ENCODE measurements around the gene HDAC4.

The HDAC4 gene

GRCh38 chr2:239308661-239309397 lies 92.0 kb downstream of the HDAC4 start:
- DNase-seq (ENCODE audit: low read depth in 2 of 2) = no peak

DNA sequence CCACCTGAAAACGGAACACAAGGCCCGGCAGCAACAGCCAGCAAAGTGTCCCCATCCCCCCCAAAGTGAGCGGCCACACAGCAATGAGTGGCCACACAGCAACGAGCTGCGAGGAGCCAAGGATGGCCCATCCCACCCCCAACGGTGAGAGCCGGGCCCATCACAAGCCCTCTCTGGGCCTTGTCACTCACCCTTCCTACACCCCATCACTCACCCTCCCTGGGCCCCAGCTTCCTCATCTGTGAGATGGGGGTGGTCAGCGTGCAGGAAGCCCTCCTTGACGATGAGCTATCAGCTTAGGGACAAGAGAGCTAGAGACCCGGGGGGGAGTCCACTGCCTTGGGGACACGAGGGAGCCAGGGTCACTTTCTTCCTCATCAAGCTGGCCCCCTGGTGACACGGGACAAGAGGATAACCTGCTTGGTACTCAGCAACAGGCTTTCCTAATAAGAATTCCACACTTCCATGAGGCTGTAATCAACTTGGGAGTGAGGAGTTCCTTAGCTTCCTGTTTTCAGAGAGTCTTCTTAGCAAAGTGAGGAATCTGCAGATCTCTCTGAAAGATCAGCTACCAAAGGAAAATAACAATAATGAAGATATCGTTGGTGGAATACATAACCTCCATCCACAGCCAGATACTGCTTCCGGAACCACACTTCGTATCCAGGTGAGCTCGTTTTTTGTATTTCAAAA lies 92.8 kb downstream of the HDAC4 start:
- no peak for DNase-seq (ENCODE audit: low read depth in 2 of 2)

- no peak for DNase-seq (ENCODE audit: low read depth in 2 of 2)
These were observed 93.6 kb downstream of the HDAC4 start for GRCh38 chr2:239307221-239307569.

GRCh38 chr2:239306274-239307220 lies 94.3 kb downstream of the HDAC4 start:
- no peak for DNase-seq (ENCODE audit: low read depth in 2 of 2)

DNA sequence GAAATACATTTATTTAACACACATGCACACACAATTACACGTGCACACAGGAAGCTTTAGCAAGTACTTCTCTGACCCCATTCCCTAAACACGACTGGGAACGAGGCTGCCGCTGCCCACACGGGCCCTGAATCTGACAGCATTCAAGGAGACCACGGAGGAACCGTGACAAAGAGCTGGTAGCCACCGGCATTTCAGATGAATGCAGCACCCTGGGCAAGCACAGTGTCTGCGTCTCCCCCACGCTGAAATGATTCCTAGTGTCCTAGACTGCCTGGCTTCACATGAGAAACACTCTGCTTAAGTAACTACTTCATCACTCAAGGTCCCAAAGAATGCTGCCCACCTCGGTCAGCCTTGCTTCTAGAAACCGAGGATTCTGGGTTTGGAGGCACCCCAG lies 95.0 kb downstream of the HDAC4 start:
- no peak for DNase-seq (ENCODE audit: low read depth in 2 of 2)

- DNase-seq (ENCODE audit: low read depth in 2 of 2) = no peak
These were observed 95.6 kb downstream of the HDAC4 start for GRCh38 chr2:239305222-239305575.

DNA sequence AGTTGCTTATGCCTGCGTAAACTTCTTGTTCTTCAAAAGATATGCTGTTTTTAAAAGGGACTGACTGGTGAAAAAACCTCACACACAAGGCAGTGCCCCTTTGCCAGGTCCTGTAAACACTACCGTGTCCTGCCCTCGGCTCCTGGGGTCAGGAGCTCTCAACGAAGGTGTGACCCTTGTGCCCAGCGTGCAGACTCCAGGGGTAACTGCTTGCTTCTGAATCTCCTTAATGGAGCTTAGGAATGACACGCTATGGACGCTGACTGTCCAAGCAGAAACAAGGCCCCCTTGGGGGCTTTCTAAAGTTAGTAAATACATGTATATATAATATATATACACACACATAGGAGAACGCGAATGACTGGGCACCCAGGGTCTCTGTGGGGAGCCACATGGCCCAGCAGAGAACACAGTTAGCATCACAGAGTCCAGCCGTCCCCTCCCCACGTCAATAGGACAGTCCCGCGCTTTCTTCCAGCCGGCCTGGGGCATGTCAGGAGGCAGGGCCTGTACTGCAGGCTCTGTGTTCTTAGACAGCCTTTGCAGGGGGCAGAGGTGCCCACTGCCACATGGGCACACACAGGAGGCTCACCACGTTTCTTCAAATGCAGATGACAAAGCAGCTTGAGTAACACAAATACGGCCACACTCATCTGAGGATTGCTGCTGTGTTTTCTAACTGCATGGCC lies 96.1 kb downstream of the HDAC4 start:
- DNase-seq (ENCODE audit: low read depth in 2 of 2) = no peak

GRCh38 chr2:239303711-239304532 lies 96.9 kb downstream of the HDAC4 start:
- DNase-seq (ENCODE audit: low read depth in 2 of 2) = no peak

GRCh38 chr2:239302808-239303557 lies 97.8 kb downstream of the HDAC4 start:
- no peak for DNase-seq (ENCODE audit: low read depth in 2 of 2)

GRCh38 chr2:239302083-239302807 lies 98.6 kb downstream of the HDAC4 start:
- DNase-seq (ENCODE audit: low read depth in 2 of 2) = no peak

GRCh38 chr2:239300871-239301735 lies 99.7 kb downstream of the HDAC4 start:
- DNase-seq (ENCODE audit: low read depth in 2 of 2) = no peak

DNA sequence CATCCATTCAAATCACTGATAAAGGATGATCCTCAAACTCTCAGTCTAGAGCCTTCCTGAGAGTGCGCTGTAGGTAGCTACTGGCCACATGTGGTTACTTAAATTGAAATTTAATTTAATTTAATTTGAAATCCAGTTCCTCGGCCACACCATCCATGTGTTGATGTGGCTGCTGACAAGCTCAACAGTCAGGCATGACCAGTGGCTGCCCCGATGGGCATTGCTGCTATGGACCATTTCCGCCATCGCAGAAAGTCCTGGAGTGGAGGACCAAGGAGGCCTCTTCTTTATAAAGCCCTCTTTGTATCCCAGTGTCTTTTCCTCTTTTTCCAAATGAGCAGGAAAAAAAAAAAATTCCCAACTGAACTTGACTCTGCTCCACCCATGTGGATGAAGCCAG lies 100.6 kb downstream of the HDAC4 start:
- DNase-seq (ENCODE audit: low read depth in 2 of 2) = no peak

DNA sequence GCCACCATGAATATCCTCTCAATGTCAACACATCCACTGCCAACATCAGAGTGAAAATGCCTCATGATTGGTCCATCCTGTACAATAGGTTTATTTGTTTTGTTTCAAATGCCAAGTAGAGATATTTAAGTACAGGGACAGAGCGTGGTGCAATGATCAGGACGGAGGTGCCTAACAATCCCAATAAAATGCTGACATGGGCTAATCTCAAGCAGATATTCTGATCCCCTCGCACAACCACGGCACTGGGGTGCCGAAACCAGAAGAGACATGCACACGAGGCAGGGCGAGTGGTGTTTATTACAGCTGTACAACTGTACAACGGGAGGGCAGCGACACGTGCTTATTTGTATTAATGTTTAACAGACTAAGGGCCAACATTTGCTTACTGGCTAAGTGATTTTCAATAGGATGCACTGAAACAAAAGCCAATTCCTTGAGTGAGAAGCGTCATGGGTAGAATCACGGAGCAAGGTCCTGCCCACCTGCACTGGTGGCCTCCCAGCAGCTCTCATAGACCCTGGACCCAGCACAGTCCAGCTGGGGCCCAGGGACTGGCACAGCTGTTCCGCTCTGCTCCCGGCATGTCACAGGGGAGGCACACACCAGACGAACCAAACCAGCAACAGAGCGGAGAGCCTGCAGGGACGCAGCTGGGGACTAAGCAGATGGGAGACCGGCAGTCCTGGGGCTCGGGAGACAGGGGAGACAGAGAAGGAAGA lies 101.4 kb downstream of the HDAC4 start:
- DNase-seq (ENCODE audit: low read depth in 2 of 2) = no peak

- DNase-seq (ENCODE audit: low read depth in 2 of 2) = peak; percentile 45
These were observed 102.6 kb downstream of the HDAC4 start for GRCh38 chr2:239298116-239298804.

- no peak for DNase-seq (ENCODE audit: low read depth in 2 of 2)
These were observed 103.4 kb downstream of the HDAC4 start for GRCh38 chr2:239297142-239298004.

Measured in activated CD4-positive, alpha-beta T cell treated with anti-CD3 and anti-CD28 coated beads for 24 hours (primary cell).